IPS-18c (cell line): ENCODE measurements around the gene HSD17B3.

Source experiments
- H3K4me3 ChIP-seq: 2 replicates; pipeline ENCODE4 v1.7.0; 2013; ENCODE audit warnings: low read depth, mild to moderate bottlenecking, low read length, moderate library complexity; ENCODE audit not compliant: insufficient read depth
- H3K9me3 ChIP-seq: one replicate; pipeline ENCODE4 v1.6.1; 2013; ENCODE audit warnings: mild to moderate bottlenecking, low read length, moderate library complexity; ENCODE audit not compliant: control insufficient read depth, insufficient read depth

The HSD17B3 gene

DNA sequence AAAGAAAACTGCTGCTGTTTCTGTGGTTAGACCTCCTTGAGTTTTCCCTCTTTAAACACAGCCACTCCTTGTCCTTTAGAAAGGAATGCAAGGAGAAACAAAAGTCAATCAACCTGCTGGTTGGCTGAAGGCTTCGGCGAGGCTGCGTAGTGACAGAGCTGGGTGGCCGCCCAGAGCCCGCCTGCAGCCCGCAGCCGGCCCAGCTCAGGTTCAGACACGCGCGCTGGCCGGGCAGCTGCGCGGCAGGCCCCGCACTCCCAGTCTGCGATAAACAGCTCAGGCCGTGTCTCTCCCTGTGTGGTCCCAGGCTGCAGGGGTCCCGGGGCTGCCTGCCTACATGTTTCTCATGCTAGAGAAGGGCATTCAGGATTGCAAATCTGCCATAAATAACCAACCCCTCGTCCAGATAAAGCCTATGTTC lies 115.4 kb downstream of the HSD17B3 start:
- Histone ChIP-seq H3K4me3 (no peak overlapping the region), H3K9me3 (peaks cover 7% of the 10 kb centered on the region)

DNA sequence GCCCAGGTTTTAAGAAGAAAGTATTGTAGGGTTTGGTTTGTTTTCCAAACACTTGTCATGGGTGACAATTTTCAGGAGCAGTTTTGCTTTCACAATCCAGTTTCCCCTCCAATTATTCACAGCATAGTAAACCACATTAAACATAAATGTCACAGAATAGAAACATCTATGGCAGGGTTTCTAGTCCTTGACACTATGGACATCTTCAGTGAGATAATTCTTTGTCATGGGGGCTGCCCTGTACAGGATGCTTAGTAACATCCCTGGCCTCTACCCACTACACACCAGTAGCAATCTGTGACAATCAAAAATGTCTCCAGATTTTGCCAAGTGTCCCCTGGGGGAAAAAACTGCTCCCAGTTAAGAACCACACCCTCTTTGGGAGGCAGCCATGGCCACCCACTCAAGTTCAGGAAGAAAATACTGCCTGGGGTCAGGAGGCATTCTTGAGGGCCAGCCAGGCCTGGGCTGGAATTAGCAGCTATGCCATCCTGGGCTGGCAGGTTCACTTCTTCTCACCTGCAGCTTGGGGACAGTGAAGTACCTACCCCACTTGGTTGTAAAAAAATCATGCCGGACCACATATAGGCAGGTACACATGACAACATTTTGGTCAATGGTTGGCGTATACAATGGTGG lies 116.3 kb downstream of the HSD17B3 start:
- H3K9me3 ChIP-seq = peaks cover 7% of the 10 kb centered on the region
- no peak overlapping the region for H3K4me3 ChIP-seq
